GM19035 (cell line): Measurements from ENCODE around the gene ADORA1.

Experiments
- ATAC-seq: cut with Tn5 transposase; IDR thresholded peaks from one replicate; pipeline ENCODE4 v1.9.1; 2021; ENCODE audit not compliant: unreplicated experiment

Gene ADORA1

GRCh38 chr1:203184467-203184866, 56.9 kb downstream of the ADORA1 start:
- ATAC-seq = no peak

GRCh38 chr1:203185061-203185461, 57.5 kb downstream of the ADORA1 start:
- no peak for ATAC-seq

- ATAC-seq = no peak
Measured at GRCh38 chr1:203185585-203185984, 58.1 kb downstream of the ADORA1 start.

GRCh38 chr1:203186091-203186445, 58.5 kb downstream of the ADORA1 start:
- no peak for ATAC-seq

GRCh38 chr1:203186446-203187303, 59.1 kb downstream of the ADORA1 start, which contains the start of gene CHI3L1:
Gene CHI3L1, minus strand, starts transcription at chr1:203186704. Its CDS starts 81 bp downstream, at chr1:203186623.
- no peak for ATAC-seq

GRCh38 chr1:203187304-203187685, 59.8 kb downstream of the ADORA1 start:
- no peak for ATAC-seq

- ATAC-seq = no peak
Measured at GRCh38 chr1:203187689-203188264, 60.3 kb downstream of the ADORA1 start.

GRCh38 chr1:203188686-203189232, 61.2 kb downstream of the ADORA1 start:
- ATAC-seq = no peak

- ATAC-seq = no peak
Measured at GRCh38 chr1:203189951-203190352, 62.4 kb downstream of the ADORA1 start.

GRCh38 chr1:203190949-203191348, 63.4 kb downstream of the ADORA1 start:
- ATAC-seq = no peak

- no peak for ATAC-seq
Measured at GRCh38 chr1:203196371-203196770, 68.8 kb downstream of the ADORA1 start.

GRCh38 chr1:203197625-203198024, 70.1 kb downstream of the ADORA1 start:
- ATAC-seq = no peak

- ATAC-seq = no peak
Measured at GRCh38 chr1:203199002-203199401, 71.5 kb downstream of the ADORA1 start.

GRCh38 chr1:203199481-203199815, 71.9 kb downstream of the ADORA1 start:
- no peak for ATAC-seq

GRCh38 chr1:203199816-203200571, 72.5 kb downstream of the ADORA1 start:
- no peak for ATAC-seq

GRCh38 chr1:203200916-203201315, 73.4 kb downstream of the ADORA1 start:
- no peak for ATAC-seq

- no peak for ATAC-seq
Measured at GRCh38 chr1:203201516-203202205, 74.1 kb downstream of the ADORA1 start.

- no peak for ATAC-seq
Measured at GRCh38 chr1:203202431-203203245, 75.1 kb downstream of the ADORA1 start.

- no peak for ATAC-seq
Measured at GRCh38 chr1:203204756-203205155, 77.2 kb downstream of the ADORA1 start.

- no peak for ATAC-seq
Measured at GRCh38 chr1:203206129-203206687, 78.7 kb downstream of the ADORA1 start.
